Activated CD4-positive, alpha-beta T cell treated with anti-CD3 and anti-CD28 coated beads, Interleukin-2, amount 50 U/mL, for 1 hour (primary cell): ENCODE measurements around the gene BACE2.

ENCODE experiments used
- DNase-seq: peaks from one replicate; pipeline ENCODE4 v3.0.0-alpha.2; 2020

The BACE2 gene

DNA sequence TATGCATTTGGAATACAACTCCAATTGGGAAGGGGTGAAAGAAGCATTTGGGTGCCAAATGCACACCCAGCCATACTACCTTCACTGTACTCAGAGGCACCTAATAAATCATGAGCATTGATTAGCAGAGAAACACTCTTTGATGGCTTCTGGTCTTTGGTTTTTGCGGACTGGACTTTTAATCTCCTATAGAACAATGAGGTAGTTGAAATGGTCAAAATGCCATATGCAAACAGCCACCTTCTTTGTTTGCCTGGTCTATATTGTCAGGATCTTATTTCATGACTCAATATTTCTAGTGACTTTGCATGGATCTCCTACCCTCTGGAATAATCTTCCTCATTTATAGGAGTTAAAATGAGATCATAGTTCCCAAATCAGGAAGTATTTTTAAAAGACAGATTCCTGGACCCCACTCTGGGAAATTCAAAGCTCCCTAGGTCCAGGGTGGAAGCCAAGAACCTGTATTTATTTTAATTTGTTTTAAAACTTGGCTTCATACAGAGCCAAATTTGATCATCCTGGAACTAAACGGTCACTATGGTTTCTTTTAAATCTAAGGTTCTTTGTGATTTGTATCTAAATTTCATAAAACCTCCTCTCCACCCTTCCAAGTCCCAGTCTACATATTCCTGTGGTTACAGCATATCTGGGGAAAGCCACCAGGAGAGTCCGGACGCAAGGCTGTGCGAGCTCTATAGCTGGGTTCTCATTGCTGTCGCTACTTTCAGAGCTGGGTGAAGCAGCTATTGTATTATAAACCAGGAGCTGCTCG lies 157.4 kb downstream of the BACE2 start:
- DNase-seq: no peak

DNA sequence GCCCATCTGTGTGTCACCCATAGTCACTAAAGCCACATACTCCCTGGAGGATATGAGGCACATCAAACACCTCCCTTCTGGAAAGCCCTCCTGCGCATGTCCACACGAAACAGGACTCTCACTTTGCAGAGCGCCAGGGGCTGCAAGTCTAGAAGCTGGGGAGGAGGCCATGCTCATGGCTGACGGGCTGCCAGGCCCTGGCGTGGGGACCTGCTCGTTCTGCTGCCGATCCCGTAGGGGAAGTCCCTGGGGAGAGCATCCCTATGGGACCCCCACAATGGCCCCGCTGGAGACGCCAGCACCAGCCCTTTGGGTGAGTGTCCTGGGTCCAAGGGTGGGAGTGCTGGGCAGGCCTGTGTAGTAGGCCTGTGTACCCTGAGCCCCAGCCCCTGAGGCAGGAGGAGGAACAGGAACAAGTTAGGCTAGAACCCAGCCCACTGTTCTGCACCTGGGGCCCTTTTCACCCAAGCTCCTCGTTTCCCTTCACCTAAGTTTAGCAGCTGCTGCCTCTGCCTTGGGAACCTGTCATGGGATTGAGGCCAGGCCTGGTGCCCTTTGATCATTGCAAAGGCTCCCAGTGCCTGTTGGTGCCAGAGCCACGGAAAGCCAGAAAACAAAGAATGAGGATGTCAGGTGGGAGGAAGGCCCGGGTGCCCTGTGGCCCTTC lies 158.6 kb downstream of the BACE2 start:
- DNase-seq: no peak

DNA sequence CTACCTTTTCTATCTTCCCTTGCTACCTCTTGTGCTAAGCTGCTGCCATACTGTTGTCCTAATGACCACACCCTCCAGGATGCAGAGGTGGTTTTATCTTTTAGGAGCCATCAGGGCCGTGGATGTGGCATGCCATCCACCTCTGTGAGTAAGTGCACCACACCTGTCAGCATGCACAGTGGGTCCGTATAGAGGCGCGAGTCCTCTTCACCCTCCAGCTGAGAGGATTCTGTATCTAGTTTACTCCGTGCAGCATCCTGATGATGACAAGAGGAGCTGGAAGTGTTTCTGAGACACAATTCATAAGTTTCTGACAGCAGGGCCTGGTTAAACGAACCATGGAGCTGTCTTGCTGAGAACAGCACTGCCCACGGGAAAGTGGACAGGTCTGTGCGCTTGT lies 159.8 kb downstream of the BACE2 start:
- DNase-seq: no peak

- DNase-seq: no peak
These were observed 161.0 kb downstream of the BACE2 start for GRCh38 chr21:41328660-41329607.
